ENCODE results near the gene SEMA5A.

Gene SEMA5A

GRCh38 chr5:9545992-9546851 lies at the start of gene SEMA5A:
Gene SEMA5A, minus strand, starts transcription at chr5:9546075. Its CDS starts 166,129 bp downstream, at chr5:9379946.
- no peak for DNase-seq

GRCh38 chr5:9594913-9595312 lies 49.0 kb upstream of the SEMA5A start:
- DNase-seq, result no peak

- DNase-seq, result no peak
Observed at GRCh38 chr5:9589049-9589835, 43.4 kb upstream of the SEMA5A start.

- DNase-seq, result no peak
Observed at GRCh38 chr5:9588254-9588653, 42.4 kb upstream of the SEMA5A start.

- no peak for DNase-seq
Observed at GRCh38 chr5:9587135-9587534, 41.3 kb upstream of the SEMA5A start.

GRCh38 chr5:9582406-9582805 lies 36.5 kb upstream of the SEMA5A start:
- DNase-seq, result no peak

- no peak for DNase-seq
Observed at GRCh38 chr5:9573796-9574195, 27.9 kb upstream of the SEMA5A start.

- no peak for DNase-seq
Observed at GRCh38 chr5:9572246-9572645, 26.4 kb upstream of the SEMA5A start.

GRCh38 chr5:9570876-9571275 lies 25.0 kb upstream of the SEMA5A start:
- DNase-seq, result no peak

GRCh38 chr5:9567039-9567438 lies 21.2 kb upstream of the SEMA5A start:
- DNase-seq, result no peak

- DNase-seq, result no peak
Observed at GRCh38 chr5:9564752-9565151, 18.9 kb upstream of the SEMA5A start.

GRCh38 chr5:9562141-9562540 lies 16.3 kb upstream of the SEMA5A start:
- DNase-seq, result no peak

GRCh38 chr5:9559965-9560364 lies 14.1 kb upstream of the SEMA5A start:
- DNase-seq, result no peak

GRCh38 chr5:9558319-9558965 lies 12.6 kb upstream of the SEMA5A start:
- DNase-seq, result no peak

- DNase-seq, result no peak
Observed at GRCh38 chr5:9557696-9558095, 11.8 kb upstream of the SEMA5A start.

GRCh38 chr5:9555961-9556360 lies 10.1 kb upstream of the SEMA5A start:
- no peak for DNase-seq

- DNase-seq, result no peak
Observed at GRCh38 chr5:9554122-9554521, 8.2 kb upstream of the SEMA5A start.

GRCh38 chr5:9553561-9553960 lies 7.7 kb upstream of the SEMA5A start:
- no peak for DNase-seq

- DNase-seq, result no peak
Observed at GRCh38 chr5:9551567-9552537, 6.0 kb upstream of the SEMA5A start.

- no peak for DNase-seq
Observed at GRCh38 chr5:9549941-9550340, 4.1 kb upstream of the SEMA5A start.

- no peak for DNase-seq
Observed at GRCh38 chr5:9547122-9547947, 1.5 kb upstream of the SEMA5A start.

Data from NCI-H187 treated with DMSO at 0.1 percent for 48 hours (cell line).